ENCODE data around the gene REEP6. TPM values are rescaled to one million over a fixed set of nuclear protein-coding genes. Genes with fewer than 3 reads are reported as not detected.
A peak's percentile ranks its signal among the peaks of the same experiment; 100 is the strongest.

The REEP6 gene
- polyA plus RNA-seq, 1 of the 3 experiments (the other 2 are of a cell fraction), result 9.1 TPM

DNA sequence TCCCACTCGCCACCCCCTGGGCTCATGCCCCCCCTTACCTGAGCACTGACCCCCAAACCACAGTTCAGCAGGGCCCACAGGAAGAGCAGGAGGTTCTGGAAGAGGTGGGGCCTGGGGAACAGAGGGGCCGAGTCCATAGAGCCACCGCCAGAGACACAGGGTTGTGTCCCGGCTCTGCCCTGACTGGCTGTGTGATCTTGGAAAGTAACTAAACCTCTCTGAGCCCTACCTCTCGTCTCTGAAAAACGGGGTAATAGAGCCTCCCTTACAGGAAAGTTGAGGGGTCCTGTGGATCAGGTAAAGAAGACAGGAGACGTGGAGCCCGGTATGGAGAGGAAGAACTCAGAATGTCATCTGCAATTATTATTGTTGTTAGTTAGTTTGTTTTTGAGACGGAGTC is 19.8 kb downstream of the REEP6 start (continued):
- TF ChIP-seq TEAD4 (IDR thresholded peaks at IDR 0.05; ENCODE audit: borderline replicate concordance, insufficient read depth), result no peak
- no peak for TF ChIP-seq GABPA (IDR thresholded peaks at IDR 0.05; ENCODE audit: low read depth)
- TF ChIP-seq, protein P1, sequence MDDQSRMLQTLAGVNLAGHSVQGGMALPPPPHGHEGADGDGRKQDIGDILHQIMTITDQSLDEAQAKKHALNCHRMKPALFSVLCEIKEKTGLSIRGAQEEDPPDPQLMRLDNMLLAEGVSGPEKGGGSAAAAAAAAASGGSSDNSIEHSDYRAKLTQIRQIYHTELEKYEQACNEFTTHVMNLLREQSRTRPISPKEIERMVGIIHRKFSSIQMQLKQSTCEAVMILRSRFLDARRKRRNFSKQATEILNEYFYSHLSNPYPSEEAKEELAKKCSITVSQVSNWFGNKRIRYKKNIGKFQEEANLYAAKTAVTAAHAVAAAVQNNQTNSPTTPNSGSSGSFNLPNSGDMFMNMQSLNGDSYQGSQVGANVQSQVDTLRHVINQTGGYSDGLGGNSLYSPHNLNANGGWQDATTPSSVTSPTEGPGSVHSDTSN (IDR thresholded peaks at IDR 0.05), result no peak
- TF ChIP-seq RAD21 (IDR thresholded peaks at IDR 0.05; ENCODE audit: low read length), result no peak
- no peak for TF ChIP-seq NRF1 (IDR thresholded peaks at IDR 0.05; ENCODE audit: low read depth, low read length)
- no peak for TF ChIP-seq CHD2 (IDR thresholded peaks at IDR 0.05; ENCODE audit: low read length, partially characterized antibody)
- TF ChIP-seq RFX5 (IDR thresholded peaks at IDR 0.05; ENCODE audit: low read length), result no peak
- no peak for TF ChIP-seq YY1 (IDR thresholded peaks at IDR 0.05; ENCODE audit: low read depth)

DNA sequence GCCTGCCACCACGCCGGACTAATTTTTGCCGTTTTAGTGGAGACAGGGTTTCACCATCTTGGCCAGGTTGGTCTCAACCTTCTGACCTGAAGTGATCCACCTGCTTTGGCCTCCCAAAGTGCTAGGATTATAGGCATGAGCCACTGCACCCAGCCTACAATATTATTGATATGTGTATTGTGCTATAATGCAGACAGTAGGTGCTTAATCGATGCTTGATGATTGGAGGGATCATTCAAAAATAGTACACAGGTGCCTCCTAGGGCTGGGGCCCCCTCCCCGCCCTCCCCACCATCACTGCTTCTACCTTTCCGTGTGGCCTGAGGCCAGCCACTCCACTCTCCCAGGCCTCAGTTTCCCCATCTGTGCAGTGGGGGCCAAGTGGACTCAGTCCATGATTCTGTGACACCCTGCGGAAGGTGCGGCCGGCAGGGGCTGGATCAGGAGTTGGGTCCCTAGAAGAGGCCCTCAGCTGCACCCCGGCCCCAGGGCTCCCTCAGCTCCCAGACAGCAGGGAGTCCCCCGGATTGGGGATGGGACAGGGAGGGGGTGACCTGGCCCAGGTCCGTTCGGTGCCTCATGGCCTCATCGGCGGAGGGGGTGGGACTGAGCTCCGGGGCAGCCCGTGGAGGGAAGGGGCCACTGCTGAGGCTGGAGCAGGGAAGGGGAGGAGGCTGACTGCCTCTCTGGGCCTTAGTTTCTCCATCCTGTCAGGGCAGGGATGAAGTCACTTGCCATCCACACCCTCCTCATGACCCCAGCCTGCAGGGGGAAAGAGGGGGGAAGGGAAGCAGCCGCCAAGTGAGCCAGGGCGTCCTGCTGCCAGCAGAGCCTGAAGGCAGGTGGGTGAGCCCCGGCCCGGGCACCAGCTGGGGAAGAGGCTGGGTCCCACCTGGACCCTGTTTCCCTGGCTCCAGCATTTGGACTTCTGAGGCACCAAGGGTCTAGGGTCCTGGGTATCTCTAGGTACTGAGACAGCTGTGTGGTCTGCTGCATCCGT is 20.6 kb downstream of the REEP6 start:
- no peak overlapping the region for H2AFZ ChIP-seq (ENCODE audit: low read depth)
- H3K4me3 ChIP-seq (ENCODE audit: low read depth in 2 of 2, low read length in 1 of 2), result no peak overlapping the region; a peak in 1 of 4 replicates
- ChIA-PET CTCF (interaction anchor here (0.6 to 1.3 kb wide), 4 partner anchors 9 to 731 kb away, joined by 3 to 4 read pairs (median 3); no protein-coding TSS in a partner anchor), POLR2A (interaction anchor here (1.2 kb wide), 1 partner anchor 141 kb away, joined by 3 read pairs; no protein-coding TSS in a partner anchor)
- H4K20me1 ChIP-seq (ENCODE audit: insufficient read depth), result no peaks in the 10 kb centered on the region
- H3K27ac ChIP-seq (ENCODE audit: low read depth in 2 of 2, low read length in 1 of 2), result no peak overlapping the region
- no peak overlapping the region for H3K9ac ChIP-seq
- DNase-seq, result peak; percentile 31
- peak overlapping the region; percentile 87 for H3K4me2 ChIP-seq
- no peaks in the 10 kb centered on the region for H3K9me3 ChIP-seq
- H3K36me3 ChIP-seq (replicated peaks in 1 of 2; ENCODE audit: control insufficient read depth in 1 of 2, insufficient read depth in 2 of 2, low read length in 1 of 2), result no peaks in the 10 kb centered on the region
- peaks cover 0 to 8% of the 10 kb centered on the region in 2 experiments; a peak in 1 of 4 replicates for H3K4me1 ChIP-seq (ENCODE audit: control insufficient read depth in 1 of 2, insufficient read depth in 2 of 2, low read depth in 1 of 2, low read length in 1 of 2)
- H3F3A ChIP-seq (replicated peaks; ENCODE audit: insufficient read depth), result peaks cover 20% of the 10 kb centered on the region
- no peaks in the 10 kb centered on the region for H3K27me3 ChIP-seq (ENCODE audit: insufficient read depth)
- no peaks in the 10 kb centered on the region for H3K79me2 ChIP-seq (ENCODE audit: insufficient read depth)
- H3K9me2 ChIP-seq, result no peaks in the 10 kb centered on the region
- WGBS (ENCODE audit: low lambda C conversion rate), result 46% methylated on average over 12 of the region's 22 CpGs
- TF ChIP-seq EZH2phosphoT487 (IDR thresholded peaks at IDR 0.05; ENCODE audit: borderline replicate concordance, low read depth) (no peak), GATA2 (CRISPR knock-in tag; IDR thresholded peaks at IDR 0.05) (no peak), MEF2A (IDR thresholded peaks at IDR 0.05; ENCODE audit: borderline replicate concordance, low read depth) (no peak), ELF1 (IDR thresholded peaks at IDR 0.05) (no peak), RAD21 (IDR thresholded peaks at IDR 0.05; ENCODE audit: low read length) (no peak), JUND (IDR thresholded peaks at IDR 0.05) (no peak), CHD2 (IDR thresholded peaks at IDR 0.05; ENCODE audit: low read length, partially characterized antibody) (no peak), FOSL2 (IDR thresholded peaks at IDR 0.05; ENCODE audit: borderline replicate concordance, low read depth) (no peak), NRF1 (IDR thresholded peaks at IDR 0.05; ENCODE audit: low read depth, low read length) (no peak), RFX5 (IDR thresholded peaks at IDR 0.05; ENCODE audit: low read length) (no peak), GABPA (IDR thresholded peaks at IDR 0.05; ENCODE audit: low read depth) (no peak), TEAD4 (IDR thresholded peaks at IDR 0.05; ENCODE audit: borderline replicate concordance, insufficient read depth) (no peak), MXI1 (IDR thresholded peaks at IDR 0.05; ENCODE audit: low read depth, low read length) (no peak), FOXJ3 (CRISPR knock-in tag; IDR thresholded peaks at IDR 0.05) (no peak)
- TF ChIP-seq, protein P2, sequence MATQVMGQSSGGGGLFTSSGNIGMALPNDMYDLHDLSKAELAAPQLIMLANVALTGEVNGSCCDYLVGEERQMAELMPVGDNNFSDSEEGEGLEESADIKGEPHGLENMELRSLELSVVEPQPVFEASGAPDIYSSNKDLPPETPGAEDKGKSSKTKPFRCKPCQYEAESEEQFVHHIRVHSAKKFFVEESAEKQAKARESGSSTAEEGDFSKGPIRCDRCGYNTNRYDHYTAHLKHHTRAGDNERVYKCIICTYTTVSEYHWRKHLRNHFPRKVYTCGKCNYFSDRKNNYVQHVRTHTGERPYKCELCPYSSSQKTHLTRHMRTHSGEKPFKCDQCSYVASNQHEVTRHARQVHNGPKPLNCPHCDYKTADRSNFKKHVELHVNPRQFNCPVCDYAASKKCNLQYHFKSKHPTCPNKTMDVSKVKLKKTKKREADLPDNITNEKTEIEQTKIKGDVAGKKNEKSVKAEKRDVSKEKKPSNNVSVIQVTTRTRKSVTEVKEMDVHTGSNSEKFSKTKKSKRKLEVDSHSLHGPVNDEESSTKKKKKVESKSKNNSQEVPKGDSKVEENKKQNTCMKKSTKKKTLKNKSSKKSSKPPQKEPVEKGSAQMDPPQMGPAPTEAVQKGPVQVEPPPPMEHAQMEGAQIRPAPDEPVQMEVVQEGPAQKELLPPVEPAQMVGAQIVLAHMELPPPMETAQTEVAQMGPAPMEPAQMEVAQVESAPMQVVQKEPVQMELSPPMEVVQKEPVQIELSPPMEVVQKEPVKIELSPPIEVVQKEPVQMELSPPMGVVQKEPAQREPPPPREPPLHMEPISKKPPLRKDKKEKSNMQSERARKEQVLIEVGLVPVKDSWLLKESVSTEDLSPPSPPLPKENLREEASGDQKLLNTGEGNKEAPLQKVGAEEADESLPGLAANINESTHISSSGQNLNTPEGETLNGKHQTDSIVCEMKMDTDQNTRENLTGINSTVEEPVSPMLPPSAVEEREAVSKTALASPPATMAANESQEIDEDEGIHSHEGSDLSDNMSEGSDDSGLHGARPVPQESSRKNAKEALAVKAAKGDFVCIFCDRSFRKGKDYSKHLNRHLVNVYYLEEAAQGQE (IDR thresholded peaks at IDR 0.05; ENCODE audit: low read depth, low read length), result no peak
- TF ChIP-seq, protein P3, sequence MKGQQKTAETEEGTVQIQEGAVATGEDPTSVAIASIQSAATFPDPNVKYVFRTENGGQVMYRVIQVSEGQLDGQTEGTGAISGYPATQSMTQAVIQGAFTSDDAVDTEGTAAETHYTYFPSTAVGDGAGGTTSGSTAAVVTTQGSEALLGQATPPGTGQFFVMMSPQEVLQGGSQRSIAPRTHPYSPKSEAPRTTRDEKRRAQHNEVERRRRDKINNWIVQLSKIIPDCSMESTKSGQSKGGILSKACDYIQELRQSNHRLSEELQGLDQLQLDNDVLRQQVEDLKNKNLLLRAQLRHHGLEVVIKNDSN (IDR thresholded peaks at IDR 0.05; ENCODE audit: borderline replicate concordance, low read depth), result no peak
- TF ChIP-seq, protein P1 (IDR thresholded peaks at IDR 0.05), result no peak
- TF ChIP-seq, protein P4, sequence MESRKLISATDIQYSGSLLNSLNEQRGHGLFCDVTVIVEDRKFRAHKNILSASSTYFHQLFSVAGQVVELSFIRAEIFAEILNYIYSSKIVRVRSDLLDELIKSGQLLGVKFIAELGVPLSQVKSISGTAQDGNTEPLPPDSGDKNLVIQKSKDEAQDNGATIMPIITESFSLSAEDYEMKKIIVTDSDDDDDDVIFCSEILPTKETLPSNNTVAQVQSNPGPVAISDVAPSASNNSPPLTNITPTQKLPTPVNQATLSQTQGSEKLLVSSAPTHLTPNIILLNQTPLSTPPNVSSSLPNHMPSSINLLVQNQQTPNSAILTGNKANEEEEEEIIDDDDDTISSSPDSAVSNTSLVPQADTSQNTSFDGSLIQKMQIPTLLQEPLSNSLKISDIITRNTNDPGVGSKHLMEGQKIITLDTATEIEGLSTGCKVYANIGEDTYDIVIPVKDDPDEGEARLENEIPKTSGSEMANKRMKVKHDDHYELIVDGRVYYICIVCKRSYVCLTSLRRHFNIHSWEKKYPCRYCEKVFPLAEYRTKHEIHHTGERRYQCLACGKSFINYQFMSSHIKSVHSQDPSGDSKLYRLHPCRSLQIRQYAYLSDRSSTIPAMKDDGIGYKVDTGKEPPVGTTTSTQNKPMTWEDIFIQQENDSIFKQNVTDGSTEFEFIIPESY (IDR thresholded peaks at IDR 0.05; ENCODE audit: borderline replicate concordance, low read depth), result no peak

Measured in SK-N-SH (cell line).